ENCODE data around the gene BCAS1. TPM values are rescaled to one million over a fixed set of nuclear protein-coding genes. Genes with fewer than 3 reads are reported as not detected.

Gene BCAS1
- total and polyA plus RNA-seq, 10 donors = 0.23 to 1.3 (median 0.55) TPM; not detected in 2

GRCh38 chr20:53922901-53923314 is 147.5 kb downstream of the BCAS1 start:
- H3K36me3 ChIP-seq = no peaks in the 10 kb centered on the region
- H3K27me3 ChIP-seq (replicated peaks in 1 of 7) = no peaks in the 10 kb centered on the region
- H3K27ac ChIP-seq = peak overlapping the region; percentile 29 to 89 (median 77)
- TF ChIP-seq POLR2A (IDR thresholded peaks at IDR 0.05) (no peak), CTCF (IDR thresholded peaks at IDR 0.05 in 8 of 11, conservative IDR thresholded peaks at IDR 0.05 in 3 of 11) (no peak), POLR2AphosphoS5 (IDR thresholded peaks at IDR 0.05) (peak in 1 of 3 donors; percentile 23)
- peak overlapping the region in 1 of 8 donors; percentile 5 for H3K4me3 ChIP-seq
- H3K4me1 ChIP-seq = peaks cover 17 to 74% (median 59%) of the 10 kb centered on the region in 6 donors
- intact Hi-C loops (cut with DNase I; ENCODE audit: low total_unique reads) = no loop called here
- DNase-seq = no peak
- WGBS, 5 donors = 20 to 48% (median 28%) methylated on average over 4 of the region's 4 CpGs
- H3K9me3 ChIP-seq = no peaks in the 10 kb centered on the region

- H3K27ac ChIP-seq = peak overlapping the region in 5 of 8 donors; percentile 73 to 89 (median 84)
- H3K9me3 ChIP-seq = no peaks in the 10 kb centered on the region
- H3K4me3 ChIP-seq = no peak overlapping the region
- no peaks in the 10 kb centered on the region for H3K27me3 ChIP-seq (replicated peaks in 1 of 7)
- intact Hi-C loops (cut with DNase I; ENCODE audit: low total_unique reads) = no loop called here
- 80 to 93% (median 83%) methylated on average over 12 of the region's 12 CpGs for WGBS, 5 donors
- peaks cover 28 to 74% (median 61%) of the 10 kb centered on the region in 6 donors for H3K4me1 ChIP-seq
- no peak for DNase-seq
- no peaks in the 10 kb centered on the region for H3K36me3 ChIP-seq
- no peak for TF ChIP-seq CTCF (IDR thresholded peaks at IDR 0.05 in 8 of 11, conservative IDR thresholded peaks at IDR 0.05 in 3 of 11)
- no peak for TF ChIP-seq POLR2A (IDR thresholded peaks at IDR 0.05)
- TF ChIP-seq POLR2AphosphoS5 (IDR thresholded peaks at IDR 0.05) = no peak
These were observed 148.9 kb downstream of the BCAS1 start for GRCh38 chr20:53921443-53921973.

GRCh38 chr20:53920647-53921245 is 149.6 kb downstream of the BCAS1 start:
- WGBS, 5 donors = 87 to 95% (median 91%) methylated on average over 12 of the region's 12 CpGs
- Histone ChIP-seq H3K4me3 (no peak overlapping the region), H3K36me3 (no peaks in the 10 kb centered on the region), H3K9me3 (no peaks in the 10 kb centered on the region), H3K4me1 (peaks cover 27 to 74% (median 61%) of the 10 kb centered on the region in 6 donors), H3K27me3 (replicated peaks in 1 of 7) (no peaks in the 10 kb centered on the region), H3K27ac (peak overlapping the region in 2 of 8 donors; percentile 88 to 89)
- intact Hi-C loops (cut with DNase I; ENCODE audit: low total_unique reads) = no loop called here
- DNase-seq = no peak
- TF ChIP-seq CTCF (IDR thresholded peaks at IDR 0.05 in 8 of 11, conservative IDR thresholded peaks at IDR 0.05 in 3 of 11) (no peak), POLR2AphosphoS5 (IDR thresholded peaks at IDR 0.05) (no peak), POLR2A (IDR thresholded peaks at IDR 0.05) (no peak)

- H3K27me3 ChIP-seq (replicated peaks in 1 of 7) = no peaks in the 10 kb centered on the region
- intact Hi-C loops (cut with DNase I; ENCODE audit: low total_unique reads) = loop anchor here (10.0 kb wide), 1 partner anchor 345 kb away; no protein-coding TSS in a partner anchor
- no peak overlapping the region for H3K4me3 ChIP-seq
- H3K4me1 ChIP-seq = peaks cover 25 to 73% (median 58%) of the 10 kb centered on the region in 6 donors
- 87 to 97% (median 96%) methylated on average over 10 of the region's 10 CpGs for WGBS, 5 donors
- TF ChIP-seq POLR2AphosphoS5 (IDR thresholded peaks at IDR 0.05) = no peak
- no peak for TF ChIP-seq CTCF (IDR thresholded peaks at IDR 0.05 in 8 of 11, conservative IDR thresholded peaks at IDR 0.05 in 3 of 11)
- no peak for TF ChIP-seq POLR2A (IDR thresholded peaks at IDR 0.05)
- no peaks in the 10 kb centered on the region for H3K9me3 ChIP-seq
- H3K36me3 ChIP-seq = no peaks in the 10 kb centered on the region
- no peak for DNase-seq
- H3K27ac ChIP-seq = peak overlapping the region in 1 of 8 donors; percentile 4
These were observed 150.5 kb downstream of the BCAS1 start for GRCh38 chr20:53919886-53920285.
